Hematopoietic multipotent progenitor cell treated with erythropoietin and hydrocortisone succinate and interleukin-3 and kit ligand, for 8 days (in vitro differentiated cells): ENCODE results near the gene TTC38.
"Not testable (repeated sequence)": the region's sequence is repeated elsewhere in the genome, so short reads cannot be mapped to it uniquely, and the experiment has no call there.

Experiments
- DNase-seq: peaks from one replicate; pipeline ENCODE4 v3.0.0-alpha.2; 2015

TTC38 gene

DNA sequence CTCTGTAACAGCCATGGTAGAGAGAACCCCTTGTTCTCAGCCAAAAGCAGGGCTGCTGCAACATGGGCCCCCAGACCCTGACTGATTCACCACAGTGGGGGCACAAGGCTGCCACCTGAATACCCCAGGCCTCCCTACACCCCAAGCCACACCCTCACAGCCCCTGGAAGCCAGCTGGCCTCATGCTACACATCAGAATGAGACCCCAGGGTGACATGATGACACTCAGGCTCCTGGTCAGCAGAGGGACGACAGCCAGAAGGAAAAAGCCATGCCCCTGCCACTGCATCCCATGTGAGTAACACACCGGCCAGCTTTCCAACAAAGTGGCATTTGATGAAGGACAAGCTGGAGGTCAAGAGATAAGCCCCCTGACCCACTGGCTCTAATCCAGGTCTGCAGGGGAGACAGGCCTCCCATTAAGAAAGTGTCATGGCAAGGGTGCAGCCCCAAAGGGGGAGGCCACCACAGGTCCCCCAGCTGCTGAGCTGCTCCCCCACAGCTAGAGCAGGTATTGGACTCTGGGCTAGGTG is 20.3 kb upstream of the TTC38 start:
- no peak for DNase-seq

DNA sequence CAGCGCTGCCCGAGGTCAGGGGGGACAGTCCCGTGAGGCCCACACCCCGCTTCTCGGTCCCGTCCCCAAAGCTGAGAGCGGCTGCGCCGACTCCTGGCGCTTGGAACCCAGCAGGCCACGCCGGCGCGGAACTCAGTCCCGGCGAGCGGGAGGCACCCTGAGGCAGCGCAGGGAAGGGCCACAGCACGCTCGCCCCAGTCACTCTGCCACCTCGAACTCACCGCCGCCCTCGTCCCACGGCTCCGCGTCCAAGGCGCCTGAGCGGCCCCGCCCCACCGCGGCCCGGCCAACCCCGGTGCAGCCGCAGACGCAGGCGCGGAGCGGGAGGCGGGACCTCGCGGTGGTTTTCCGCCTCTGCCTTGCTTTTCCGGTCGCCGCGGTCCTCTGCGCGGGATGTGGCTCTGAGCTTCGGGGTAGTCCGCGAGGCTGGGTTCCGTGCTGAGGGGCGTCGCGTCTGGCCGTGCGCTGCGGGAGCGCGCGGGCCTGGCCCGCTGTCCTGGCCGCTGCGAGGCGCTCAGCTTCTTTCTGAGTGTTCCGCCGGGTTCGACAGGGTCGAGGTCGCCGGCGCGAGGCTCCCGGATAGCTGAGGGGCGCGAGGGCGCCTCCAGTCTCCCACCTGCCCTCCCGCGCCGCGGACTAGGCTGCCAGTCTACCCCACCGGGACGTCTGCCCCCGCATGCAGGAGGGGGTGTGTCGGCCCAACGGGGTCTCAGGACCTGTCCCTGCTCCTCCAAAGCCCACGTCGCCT is 17.6 kb upstream of the TTC38 start, which contains the start of gene CDPF1:
TSS of gene CDPF1 (minus strand) at position 259 of the 748 bp plus-strand sequence. CDS start 2,009 bp downstream, outside the sequence.
- DNase-seq = peak; percentile 89

DNA sequence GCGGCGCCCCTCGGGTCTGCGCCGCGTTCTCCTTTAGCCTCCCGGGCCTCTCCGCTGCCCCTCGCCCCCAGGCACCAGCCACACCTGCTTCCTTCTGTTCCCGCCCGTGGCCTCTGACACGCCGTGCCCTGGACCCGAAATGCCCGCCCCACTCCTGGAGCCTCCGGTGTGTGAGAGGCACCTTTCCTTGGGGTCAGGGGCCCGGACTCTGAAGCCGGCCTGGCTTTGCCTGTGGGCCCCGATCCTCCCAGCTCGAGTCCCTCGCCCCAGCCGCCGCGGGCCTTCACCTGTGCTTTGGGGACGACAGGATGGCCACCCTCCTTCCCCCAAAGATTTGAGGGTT is 17.1 kb upstream of the TTC38 start:
- DNase-seq = no peak

DNA sequence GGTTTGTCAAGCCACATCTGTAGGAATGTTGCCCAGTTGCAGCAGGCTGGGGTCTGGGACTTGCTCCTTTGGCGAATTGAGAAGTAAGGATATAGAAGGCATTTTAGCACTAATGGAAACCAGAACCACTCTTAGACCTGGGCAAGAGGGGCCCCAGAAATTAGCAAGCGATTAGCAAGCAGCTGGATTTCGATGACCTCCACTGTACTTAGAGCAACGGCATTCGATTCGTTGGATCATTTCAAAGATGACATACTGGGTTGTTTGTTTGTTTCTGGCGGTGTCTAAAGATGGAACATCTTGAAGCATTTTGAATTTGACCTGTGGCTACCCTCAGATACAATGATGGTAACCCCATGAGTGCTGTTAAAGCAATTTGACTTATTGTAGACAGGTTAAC is 16.5 kb upstream of the TTC38 start:
- DNase-seq = no peak

DNA sequence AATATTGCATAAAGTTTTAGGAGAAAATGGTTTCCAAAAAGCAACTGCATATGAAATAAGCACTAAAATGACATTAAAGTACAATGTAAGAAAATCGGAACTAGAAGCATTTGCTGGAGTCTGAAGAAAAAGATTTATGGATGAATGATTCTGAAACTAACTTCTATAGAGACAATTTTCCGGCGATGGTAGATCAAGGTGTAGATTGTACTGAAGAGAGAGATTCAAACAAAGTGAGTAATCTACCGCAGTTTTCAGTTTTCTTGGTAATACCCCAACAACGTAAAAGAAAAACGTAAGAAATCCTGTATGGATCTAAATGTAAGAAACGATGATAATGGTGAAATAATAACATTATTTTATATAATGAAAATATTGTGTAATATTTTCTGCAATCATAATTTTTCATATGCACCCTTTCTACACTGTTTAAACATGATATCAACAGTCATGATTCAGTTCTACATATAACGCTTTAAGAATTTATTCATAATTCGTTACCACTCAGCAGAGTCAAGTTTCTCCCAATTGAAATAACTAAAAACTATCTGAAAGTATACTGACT is 15.9 kb upstream of the TTC38 start:
- no peak for DNase-seq

DNA sequence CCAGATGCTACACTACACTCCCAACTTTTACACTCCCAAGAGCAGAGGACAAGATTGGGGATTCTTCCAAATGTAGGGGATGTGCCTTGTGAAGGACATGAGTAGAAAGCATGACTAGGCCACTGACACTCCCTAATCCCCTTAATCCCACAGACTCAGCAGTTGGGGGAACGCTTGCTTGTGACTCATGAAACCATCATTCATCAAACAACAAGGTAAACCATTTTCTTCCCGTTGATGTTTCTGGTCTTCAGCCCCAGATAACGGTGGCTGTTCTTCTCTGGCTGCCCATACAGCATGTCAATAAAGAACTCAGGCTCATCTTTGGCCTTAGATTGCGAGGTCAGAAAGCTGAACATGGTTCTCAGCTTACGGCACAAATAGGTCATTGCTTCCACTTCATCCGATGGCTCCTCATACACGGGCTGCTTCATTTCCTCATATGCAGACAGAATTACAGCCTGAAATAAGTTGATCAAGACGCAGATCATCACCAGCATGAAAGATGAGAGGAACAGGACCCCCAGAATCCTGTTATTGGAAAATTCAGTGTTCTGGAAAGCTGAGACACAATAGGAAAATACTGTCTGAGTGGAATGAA is 11.3 kb upstream of the TTC38 start:
- no peak for DNase-seq

DNA sequence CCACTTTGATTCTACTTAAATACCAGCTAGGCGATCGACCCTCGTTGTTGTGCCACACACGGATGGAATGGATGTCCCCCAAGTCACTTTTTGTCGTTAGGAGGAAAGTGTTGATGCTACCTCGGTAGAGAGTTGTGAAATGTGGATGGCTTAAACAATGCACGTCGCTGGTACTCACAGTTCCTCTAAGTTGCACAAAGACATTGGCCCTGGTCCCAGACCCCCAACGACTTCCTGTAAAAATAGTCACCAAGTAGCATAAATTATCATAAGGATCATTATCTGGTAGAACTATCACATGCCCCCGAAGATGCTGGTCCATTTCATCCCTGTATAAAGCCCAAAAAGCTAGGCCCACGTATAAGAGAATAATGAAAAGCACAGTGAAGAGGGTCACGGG is 8.4 kb upstream of the TTC38 start:
- DNase-seq = no peak

DNA sequence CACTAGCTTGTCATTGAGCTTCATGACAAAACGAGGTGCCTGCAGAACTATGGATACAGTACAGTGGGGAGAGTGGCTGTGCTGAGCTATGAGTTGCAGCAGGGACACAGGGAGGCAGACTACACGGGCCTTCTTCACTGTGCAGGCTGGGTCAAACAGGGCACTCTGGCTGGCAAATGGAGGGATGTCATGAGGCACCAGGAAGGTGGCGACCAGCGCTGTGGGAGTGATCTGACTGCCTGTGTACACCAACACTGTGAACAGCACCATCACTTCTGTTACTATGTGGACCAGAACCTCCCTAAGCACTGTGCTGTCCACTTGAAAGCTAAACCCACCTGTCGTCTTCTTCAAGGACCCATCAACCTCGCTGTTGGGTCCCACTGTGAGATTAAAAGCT is 7.8 kb upstream of the TTC38 start:
- DNase-seq = no peak

DNA sequence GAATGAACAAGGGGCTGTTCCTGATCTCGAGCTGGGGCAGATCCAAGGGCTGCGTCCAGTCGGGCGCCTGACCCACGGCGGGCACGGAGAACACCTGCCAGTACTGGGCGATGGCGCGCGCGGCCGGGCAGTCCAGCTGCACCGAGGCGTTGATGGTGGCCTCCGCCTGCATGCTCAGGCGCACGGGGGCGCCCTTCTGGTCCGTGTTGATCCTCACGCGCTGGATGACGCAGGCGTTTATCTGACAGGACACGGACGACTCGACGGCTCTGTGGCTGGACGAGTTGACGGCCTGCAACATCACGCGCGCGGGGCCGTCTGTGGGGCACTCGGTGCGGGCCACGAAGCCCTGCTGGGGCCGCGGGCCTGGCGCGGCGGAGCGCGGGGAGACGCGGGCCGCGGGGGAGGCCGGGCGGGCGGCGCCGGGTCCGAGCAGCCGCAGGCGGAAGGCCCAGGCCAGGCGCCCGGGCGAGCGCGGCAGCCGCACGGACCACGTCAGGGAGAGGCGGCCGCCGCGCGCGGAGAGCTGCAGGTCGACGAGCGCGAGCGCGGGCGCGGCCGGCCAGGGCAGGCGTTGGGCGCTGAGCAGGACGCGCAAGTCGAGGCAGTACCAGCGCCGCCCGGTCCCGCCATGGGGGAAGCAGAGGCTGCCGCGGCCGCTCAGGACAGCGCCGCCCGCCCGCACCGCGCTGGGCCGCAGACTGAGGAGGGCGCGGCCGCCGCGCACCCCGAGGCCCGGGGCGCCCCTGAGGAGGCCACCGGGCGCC is 5.2 kb upstream of the TTC38 start:
- peak; percentile 77 for DNase-seq

DNA sequence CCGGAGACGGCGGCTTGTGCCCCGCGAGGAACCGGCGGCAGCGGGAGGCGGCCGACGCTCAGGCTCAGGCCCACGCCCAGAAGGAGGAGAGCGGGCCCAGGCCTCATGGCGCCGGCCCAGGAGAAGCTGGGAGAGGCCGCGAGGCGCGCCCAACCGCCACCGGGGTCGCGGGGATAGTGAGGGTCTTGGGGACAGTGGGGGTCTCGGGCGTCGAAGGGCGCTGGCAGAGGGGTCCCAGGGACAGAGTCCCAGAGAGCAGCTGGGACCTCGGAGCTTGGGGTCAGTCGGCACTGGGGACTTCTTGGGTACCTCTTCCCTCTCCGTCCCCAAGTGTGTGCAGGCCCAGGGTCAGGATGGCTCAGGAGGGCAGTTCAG is 4.6 kb upstream of the TTC38 start, which contains the start of gene PKDREJ:
TSS of gene PKDREJ (minus strand) at position 128 of the 375 bp plus-strand sequence. CDS start at position 107, 21 bp downstream.
- no peak for DNase-seq

DNA sequence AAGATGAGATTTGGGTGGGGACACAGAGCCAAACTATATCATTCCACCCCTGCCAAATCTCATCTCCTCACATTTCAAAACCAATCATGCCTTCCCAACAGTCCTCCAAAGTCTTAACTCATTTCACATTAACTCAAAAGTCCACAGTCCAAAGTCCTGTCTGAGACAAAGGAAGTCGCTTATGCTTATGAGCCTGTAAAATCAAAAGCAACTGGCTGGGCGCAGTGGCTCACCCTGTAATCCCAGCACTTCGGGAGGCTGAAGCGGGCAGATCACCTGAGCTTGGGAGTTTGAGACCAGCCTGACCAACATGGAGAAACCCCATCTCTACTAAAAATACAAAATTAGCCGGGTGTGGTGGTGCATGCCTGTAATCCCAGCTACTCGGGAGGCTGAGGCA is 3.3 kb upstream of the TTC38 start:
- not testable (repeated sequence) for DNase-seq

DNA sequence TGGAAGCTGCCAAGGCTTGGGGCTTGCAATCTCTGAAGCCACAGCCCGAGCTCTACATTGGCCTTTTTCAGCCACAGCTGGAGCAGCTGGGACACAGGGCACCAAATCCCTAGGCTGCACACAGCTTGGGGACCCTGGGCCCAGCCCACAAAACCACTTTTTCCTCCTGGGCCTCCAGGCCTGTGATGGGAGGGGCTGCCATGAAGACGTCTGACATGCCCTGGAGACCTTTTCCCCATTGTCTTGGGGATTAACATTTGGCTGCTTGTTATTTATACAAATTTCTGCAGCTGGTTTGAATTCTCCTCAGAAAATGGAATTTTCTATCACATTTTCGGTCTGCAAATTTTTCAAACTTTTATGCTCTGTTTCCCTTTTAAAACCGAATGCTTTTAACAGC is 2.2 kb upstream of the TTC38 start:
- not testable (repeated sequence) for DNase-seq

DNA sequence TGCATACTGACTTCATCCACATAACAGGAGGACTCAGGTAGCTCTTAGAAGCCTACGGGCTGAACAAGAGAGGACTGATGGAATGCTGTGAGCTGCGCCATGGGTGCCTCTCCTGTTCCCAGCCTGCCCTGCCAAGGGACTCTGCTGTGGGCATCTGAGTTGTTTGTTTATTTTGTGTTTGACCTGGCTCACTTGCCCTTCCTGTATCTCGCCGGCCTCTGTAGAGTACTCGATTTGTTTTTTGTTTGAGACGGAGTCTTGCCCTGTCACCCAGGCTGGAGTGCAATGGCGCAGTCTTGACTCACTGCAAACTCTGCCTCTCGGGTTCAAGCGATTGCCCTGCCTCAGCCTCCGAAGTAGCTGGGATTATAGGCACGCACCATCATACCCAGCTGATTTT is 1.8 kb downstream of the TTC38 start:
- no peak for DNase-seq

DNA sequence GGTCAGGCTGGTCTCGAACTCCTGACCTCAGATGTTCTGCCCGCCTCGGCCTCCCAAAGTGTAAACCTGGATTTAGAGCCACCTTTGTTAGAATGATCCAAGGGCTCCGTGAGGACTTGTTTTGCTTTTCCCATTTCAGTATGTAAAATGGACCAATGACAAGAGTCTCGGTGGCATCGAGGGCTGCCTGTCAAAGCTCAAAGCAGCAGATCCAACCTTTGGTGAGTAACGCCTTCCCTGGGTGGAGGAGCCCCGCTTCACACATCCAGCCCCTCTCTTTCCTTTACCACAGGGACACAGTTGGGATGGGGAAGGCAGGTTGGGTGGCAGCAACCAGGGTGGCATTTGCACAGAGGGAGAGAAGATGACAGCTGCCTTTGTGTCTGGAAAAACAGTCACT is 4.4 kb downstream of the TTC38 start:
- DNase-seq = no peak

DNA sequence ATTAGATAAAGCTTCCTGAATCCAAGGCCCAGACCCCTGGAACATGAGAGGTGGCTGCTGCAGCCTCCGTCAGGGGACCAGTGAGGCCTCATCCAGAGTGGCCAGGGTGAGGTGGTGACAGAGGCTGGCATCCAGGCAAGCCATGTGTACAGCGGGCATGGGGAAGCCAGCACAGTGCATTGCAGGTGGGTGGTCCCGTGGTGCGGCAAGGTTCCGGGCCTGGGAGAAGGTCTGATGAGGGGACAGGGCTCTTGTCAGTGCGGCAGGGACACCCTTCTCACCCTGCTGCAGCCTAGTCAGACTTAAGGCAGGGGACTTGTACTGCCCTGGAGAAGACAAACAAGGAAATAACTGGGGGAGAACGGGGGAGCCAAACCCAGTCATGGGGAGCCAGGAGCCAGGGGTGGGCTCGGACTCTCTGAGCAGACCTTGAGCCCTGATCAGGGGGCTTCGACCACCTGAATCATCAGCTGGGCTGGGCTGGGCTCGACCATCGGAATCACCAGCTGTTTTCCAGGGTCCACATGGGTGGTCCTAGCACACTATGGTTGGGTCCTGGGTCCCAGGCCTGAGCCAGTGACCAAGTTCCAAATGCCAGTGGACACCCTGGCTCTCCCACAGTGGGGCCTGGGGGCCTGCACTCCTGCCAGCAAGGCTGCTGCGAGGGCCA is 5.1 kb downstream of the TTC38 start:
- DNase-seq = no peak

DNA sequence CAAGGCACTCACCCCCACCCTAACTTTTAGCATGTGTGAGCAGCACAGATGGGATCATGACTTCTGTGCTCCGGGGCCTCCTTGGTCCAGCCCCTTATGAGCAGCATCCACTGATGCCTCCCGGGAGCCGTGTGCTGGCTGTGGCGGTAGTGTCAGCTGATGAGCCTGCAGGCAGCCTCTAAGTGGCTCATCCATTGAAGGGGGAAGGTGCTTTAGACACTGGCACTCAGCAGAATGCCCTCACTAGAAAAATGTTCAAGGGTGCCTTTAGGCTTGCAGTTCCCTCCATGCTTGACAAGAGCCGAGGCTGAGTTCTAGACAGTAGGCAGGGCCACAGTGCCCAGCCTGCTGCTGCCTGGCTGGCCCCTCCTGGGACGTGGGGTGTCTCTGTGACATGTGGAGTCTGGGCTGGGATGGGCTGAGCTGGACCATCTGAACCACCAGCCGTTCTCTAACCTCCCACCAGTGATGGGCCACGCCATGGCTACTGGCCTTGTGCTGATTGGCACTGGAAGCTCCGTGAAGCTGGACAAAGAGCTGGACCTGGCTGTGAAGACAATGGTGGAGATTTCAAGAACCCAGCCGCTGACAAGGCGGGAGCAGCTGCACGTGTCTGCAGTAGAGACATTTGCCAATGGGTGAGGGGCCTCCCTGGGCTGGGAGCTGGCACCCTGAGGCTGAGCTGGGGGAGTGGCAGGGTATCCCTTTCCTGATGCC is 5.8 kb downstream of the TTC38 start:
- no peak for DNase-seq

DNA sequence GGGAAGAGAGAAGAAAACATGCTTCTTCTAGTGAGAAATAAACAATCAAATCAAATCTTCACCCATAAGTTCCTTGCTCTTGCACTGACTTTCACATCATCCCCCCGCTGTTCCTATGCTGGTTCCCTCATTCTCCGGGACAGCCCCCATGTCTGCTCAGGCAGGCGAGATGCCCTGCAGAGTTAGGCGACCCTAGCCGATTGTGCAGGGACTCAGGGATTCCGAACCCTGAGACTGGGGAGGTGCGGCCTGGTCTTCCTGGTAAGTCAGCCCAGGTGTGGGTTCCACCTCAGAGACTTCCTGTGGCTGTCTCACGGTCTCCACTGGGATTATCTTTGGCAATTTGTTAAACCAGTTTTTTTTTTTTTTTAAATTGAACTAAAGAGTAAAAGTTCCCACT is 6.6 kb downstream of the TTC38 start:
- DNase-seq = no peak

DNA sequence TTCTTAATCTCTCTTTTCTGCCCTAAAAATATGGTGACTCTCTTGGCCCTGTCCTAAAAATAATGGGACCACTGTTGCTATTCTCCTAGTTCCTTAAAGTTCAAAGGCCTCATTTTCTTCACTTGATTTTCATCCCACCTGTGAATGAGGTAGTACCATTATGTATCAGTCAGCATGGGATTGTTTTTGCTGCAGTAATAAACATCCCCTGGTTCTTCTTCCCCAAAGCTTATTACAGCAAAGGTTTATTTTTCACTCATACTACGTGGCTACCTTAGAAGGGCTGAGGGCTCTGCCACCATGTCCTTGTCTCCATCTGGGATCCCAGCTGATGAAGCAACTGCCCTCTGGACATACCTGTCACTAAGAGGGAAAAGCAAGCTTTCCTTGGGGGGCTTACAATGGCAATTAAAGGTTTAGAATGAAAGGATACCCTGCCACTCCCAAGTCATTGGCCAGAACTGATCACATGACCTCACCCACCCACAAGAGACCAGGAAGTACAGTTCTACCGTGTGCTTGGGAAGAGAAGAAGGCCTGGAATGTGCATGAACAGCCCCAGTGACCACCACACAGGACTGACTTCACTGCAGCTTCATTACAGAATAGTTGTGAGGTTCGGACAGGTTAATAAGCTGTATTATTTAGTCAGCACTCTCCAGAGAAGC is 7.8 kb downstream of the TTC38 start:
- DNase-seq = no peak

DNA sequence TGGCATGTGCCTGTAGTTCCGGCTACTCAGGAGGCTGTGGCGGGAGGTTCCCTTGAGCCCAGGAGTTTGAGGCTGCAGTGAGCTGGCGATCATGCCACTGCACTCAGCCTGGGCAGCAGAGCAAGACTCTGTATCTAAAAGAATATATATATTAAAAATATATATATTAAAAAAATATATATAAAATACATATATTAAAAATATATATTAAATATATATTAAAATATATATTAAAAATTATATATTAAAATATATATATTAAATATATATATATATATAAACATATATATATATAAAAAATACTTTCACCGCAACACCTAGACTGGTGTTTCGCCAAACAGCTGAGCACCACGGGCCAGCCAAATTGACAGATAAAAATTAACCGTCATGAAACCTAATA is 8.8 kb downstream of the TTC38 start:
- no peak for DNase-seq

DNA sequence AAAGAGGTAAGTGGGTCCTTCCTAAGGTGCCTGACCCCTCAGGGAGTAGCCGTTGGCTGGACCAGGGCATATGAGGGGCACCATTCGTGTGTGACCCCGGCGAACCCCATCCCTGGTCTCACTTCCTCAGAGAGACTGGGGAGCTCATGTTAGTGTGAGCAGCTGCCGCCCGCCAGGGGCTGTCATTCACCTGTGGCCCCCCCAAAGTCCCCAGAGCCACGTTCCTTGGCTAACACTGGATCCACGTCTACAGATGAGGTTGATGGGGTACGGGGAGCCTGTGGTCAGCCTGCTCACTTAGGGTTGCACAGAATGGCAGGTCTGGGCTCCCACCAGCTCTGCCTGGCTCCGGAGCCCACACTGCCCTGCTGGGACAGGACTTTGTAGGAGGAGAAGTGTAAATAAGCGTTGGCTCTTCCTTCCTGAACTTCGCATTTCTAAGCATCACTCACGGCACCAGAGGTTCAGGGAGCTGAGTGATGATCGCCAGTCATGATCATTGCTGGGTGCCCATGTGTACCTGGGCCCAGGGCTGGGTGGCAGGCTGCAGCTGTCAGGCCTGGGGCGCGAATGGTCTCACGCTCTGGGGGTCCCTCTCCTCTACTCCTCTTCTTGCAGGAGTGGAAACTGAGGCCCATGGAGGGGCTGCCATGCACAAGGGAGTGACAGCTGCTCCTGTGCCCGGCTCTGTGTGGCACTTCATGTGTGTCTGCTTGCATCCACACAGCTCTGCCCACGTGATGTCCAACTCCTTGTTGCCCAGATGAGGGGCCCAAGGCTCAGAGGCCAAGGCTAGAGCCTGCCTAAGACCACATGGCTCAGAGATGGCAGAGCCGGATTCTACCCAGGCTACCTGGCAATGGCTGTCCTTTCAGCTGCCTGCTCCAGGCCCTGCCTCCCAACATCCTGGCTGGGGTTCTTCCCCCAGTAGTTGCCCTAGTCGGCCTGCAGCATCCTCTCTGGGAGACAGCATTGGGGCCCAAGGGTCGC is 11.1 kb downstream of the TTC38 start:
- DNase-seq = no peak
